ENCODE results near the gene UBE2O.

The UBE2O gene

GRCh38 chr17:76420356-76421043, 32.5 kb downstream of the UBE2O start:
- no peaks in the 10 kb centered on the region for H3K9me3 ChIP-seq (ENCODE audit: insufficient read depth, low read depth, low read length)
- no peak overlapping the region for H3K9ac ChIP-seq (ENCODE audit: low read depth, low read length)
- no peak overlapping the region for H3K27ac ChIP-seq (ENCODE audit: low read depth, low read length)
- peaks cover 14% of the 10 kb centered on the region for H3K36me3 ChIP-seq (ENCODE audit: insufficient read depth, low read length)
- no peaks in the 10 kb centered on the region for H3K27me3 ChIP-seq (ENCODE audit: insufficient read depth, low read length)
- no peak overlapping the region for H3K4me3 ChIP-seq (ENCODE audit: low read length)
- H3K4me1 ChIP-seq (ENCODE audit: insufficient read depth, low read length) = 0 out of 2 replicates have a peak, but pooled peaks cover 3% of the 10 kb centered on the region
- 86% methylated on average over 10 of the region's 10 CpGs for WGBS

- Histone ChIP-seq H3K9me3 (ENCODE audit: insufficient read depth, low read depth, low read length) (no peaks in the 10 kb centered on the region), H3K27ac (ENCODE audit: low read depth, low read length) (no peak overlapping the region), H3K27me3 (ENCODE audit: insufficient read depth, low read length) (no peaks in the 10 kb centered on the region), H3K4me1 (ENCODE audit: insufficient read depth, low read length) (0 out of 2 replicates have a peak, but pooled peaks cover 3% of the 10 kb centered on the region), H3K36me3 (ENCODE audit: insufficient read depth, low read length) (peaks cover 14% of the 10 kb centered on the region), H3K9ac (ENCODE audit: low read depth, low read length) (no peak overlapping the region; the same call in 1 of the 2 replicates), H3K4me3 (ENCODE audit: low read length) (no peak overlapping the region)
- WGBS = 95% methylated on average over 17 of the region's 17 CpGs
These were observed 33.2 kb downstream of the UBE2O start for GRCh38 chr17:76419576-76420260.

- no peak overlapping the region for H3K4me3 ChIP-seq (ENCODE audit: low read length)
- peaks cover 14% of the 10 kb centered on the region for H3K36me3 ChIP-seq (ENCODE audit: insufficient read depth, low read length)
- no peaks in the 10 kb centered on the region for H3K9me3 ChIP-seq (ENCODE audit: insufficient read depth, low read depth, low read length)
- H3K9ac ChIP-seq (ENCODE audit: low read depth, low read length) = no peak overlapping the region
- H3K4me1 ChIP-seq (ENCODE audit: insufficient read depth, low read length) = peaks cover 11% of the 10 kb centered on the region
- H3K27ac ChIP-seq (ENCODE audit: low read depth, low read length) = no peak overlapping the region
- H3K27me3 ChIP-seq (ENCODE audit: insufficient read depth, low read length) = no peaks in the 10 kb centered on the region
- WGBS = 85% methylated on average over 11 of the region's 11 CpGs
These were observed 35.3 kb downstream of the UBE2O start for GRCh38 chr17:76417499-76418143.

GRCh38 chr17:76416899-76417298, 36.1 kb downstream of the UBE2O start:
- Histone ChIP-seq H3K4me1 (ENCODE audit: insufficient read depth, low read length) (peaks cover 11% of the 10 kb centered on the region), H3K27me3 (ENCODE audit: insufficient read depth, low read length) (no peaks in the 10 kb centered on the region), H3K36me3 (ENCODE audit: insufficient read depth, low read length) (peaks cover 14% of the 10 kb centered on the region), H3K27ac (ENCODE audit: low read depth, low read length) (no peak overlapping the region), H3K9me3 (ENCODE audit: insufficient read depth, low read depth, low read length) (no peaks in the 10 kb centered on the region), H3K4me3 (ENCODE audit: low read length) (no peak overlapping the region), H3K9ac (ENCODE audit: low read depth, low read length) (no peak overlapping the region)
- WGBS = 96% methylated on average over 4 of the region's 4 CpGs

- Histone ChIP-seq H3K4me3 (ENCODE audit: low read length) (no peak overlapping the region), H3K27ac (ENCODE audit: low read depth, low read length) (no peak overlapping the region), H3K9ac (ENCODE audit: low read depth, low read length) (no peak overlapping the region), H3K27me3 (ENCODE audit: insufficient read depth, low read length) (no peaks in the 10 kb centered on the region), H3K9me3 (ENCODE audit: insufficient read depth, low read depth, low read length) (no peaks in the 10 kb centered on the region), H3K4me1 (ENCODE audit: insufficient read depth, low read length) (peaks cover 11% of the 10 kb centered on the region), H3K36me3 (ENCODE audit: insufficient read depth, low read length) (peaks cover 14% of the 10 kb centered on the region)
- WGBS = 91% methylated on average over 6 of the region's 6 CpGs
These were observed 36.5 kb downstream of the UBE2O start for GRCh38 chr17:76416457-76416856.

GRCh38 chr17:76415786-76416185, 37.2 kb downstream of the UBE2O start:
- Histone ChIP-seq H3K36me3 (ENCODE audit: insufficient read depth, low read length) (peaks cover 14% of the 10 kb centered on the region), H3K27me3 (ENCODE audit: insufficient read depth, low read length) (no peaks in the 10 kb centered on the region), H3K4me3 (ENCODE audit: low read length) (no peak overlapping the region), H3K9ac (ENCODE audit: low read depth, low read length) (no peak overlapping the region), H3K9me3 (ENCODE audit: insufficient read depth, low read depth, low read length) (no peaks in the 10 kb centered on the region), H3K4me1 (ENCODE audit: insufficient read depth, low read length) (peaks cover 10% of the 10 kb centered on the region), H3K27ac (ENCODE audit: low read depth, low read length) (no peak overlapping the region)
- WGBS = 90% methylated on average over 11 of the region's 15 CpGs

- 77% methylated on average over 21 of the region's 21 CpGs for WGBS
- Histone ChIP-seq H3K27me3 (ENCODE audit: insufficient read depth, low read length) (no peaks in the 10 kb centered on the region), H3K4me1 (ENCODE audit: insufficient read depth, low read length) (peaks cover 8% of the 10 kb centered on the region), H3K9me3 (ENCODE audit: insufficient read depth, low read depth, low read length) (no peaks in the 10 kb centered on the region), H3K4me3 (ENCODE audit: low read length) (no peak overlapping the region), H3K27ac (ENCODE audit: low read depth, low read length) (no peak overlapping the region; the same call in 1 of the 2 replicates), H3K9ac (ENCODE audit: low read depth, low read length) (no peak overlapping the region; the same call in 1 of the 2 replicates), H3K36me3 (ENCODE audit: insufficient read depth, low read length) (peaks cover 14% of the 10 kb centered on the region)
These were observed 38.3 kb downstream of the UBE2O start for GRCh38 chr17:76414334-76415295.

- Histone ChIP-seq H3K36me3 (ENCODE audit: insufficient read depth, low read length) (peaks cover 6% of the 10 kb centered on the region; the same call in 1 of the 2 replicates), H3K4me3 (ENCODE audit: low read length) (no peak overlapping the region), H3K27me3 (ENCODE audit: insufficient read depth, low read length) (no peaks in the 10 kb centered on the region), H3K9ac (ENCODE audit: low read depth, low read length) (no peak overlapping the region), H3K27ac (ENCODE audit: low read depth, low read length) (no peak overlapping the region), H3K4me1 (ENCODE audit: insufficient read depth, low read length) (peaks cover 8% of the 10 kb centered on the region), H3K9me3 (ENCODE audit: insufficient read depth, low read depth, low read length) (no peaks in the 10 kb centered on the region)
- WGBS = 92% methylated on average over 5 of the region's 5 CpGs
These were observed 41.7 kb downstream of the UBE2O start for GRCh38 chr17:76411247-76411646.

- Histone ChIP-seq H3K4me1 (ENCODE audit: insufficient read depth, low read length) (peaks cover 8% of the 10 kb centered on the region), H3K27ac (ENCODE audit: low read depth, low read length) (no peak overlapping the region), H3K27me3 (ENCODE audit: insufficient read depth, low read length) (no peaks in the 10 kb centered on the region), H3K9ac (ENCODE audit: low read depth, low read length) (no peak overlapping the region), H3K36me3 (ENCODE audit: insufficient read depth, low read length) (peaks cover 6% of the 10 kb centered on the region; the same call in 1 of the 2 replicates), H3K9me3 (ENCODE audit: insufficient read depth, low read depth, low read length) (no peaks in the 10 kb centered on the region), H3K4me3 (ENCODE audit: low read length) (no peak overlapping the region)
- 94% methylated on average over 15 of the region's 15 CpGs for WGBS
These were observed 42.5 kb downstream of the UBE2O start for GRCh38 chr17:76410328-76410965.

Data from HUES64 (cell line).